Muscle layer of duodenum (tissue), 2 donors: ENCODE measurements around the gene DNMT3L.
"Not testable (repeated sequence)": the region's sequence is repeated elsewhere in the genome, so short reads cannot be mapped to it uniquely, and the experiment has no call there.

Source experiments
- H3K27ac ChIP-seq: one replicate; pipeline ENCODE4 v1.7.0; 2013; ENCODE audit warnings: mild to moderate bottlenecking, low read length
- H3K27me3 ChIP-seq: one replicate; pipeline ENCODE4 v1.7.0; 2013; ENCODE audit warnings: low read depth, mild to moderate bottlenecking, control low read depth, low read length
- H3K36me3 ChIP-seq, 2 donors: one replicate each; pipeline ENCODE4 v1.7.0; 2013; ENCODE audit warnings: low read length in 2 of 2, control low read depth in 1 of 2, mild to moderate bottlenecking in 1 of 2; ENCODE audit not compliant: insufficient read depth in 2 of 2, control insufficient read depth in 1 of 2
- H3K4me1 ChIP-seq, 2 donors: one replicate each; pipeline ENCODE4 v1.7.0; 2013; ENCODE audit warnings: low read length in 2 of 2, mild to moderate bottlenecking in 2 of 2, control low read depth in 1 of 2, moderate library complexity in 1 of 2; ENCODE audit not compliant: insufficient read depth in 2 of 2, control insufficient read depth in 1 of 2
- H3K4me3 ChIP-seq, 2 donors: one replicate each; pipeline ENCODE4 v1.7.0; 2013; ENCODE audit warnings: low read length in 2 of 2, low read depth in 1 of 2, mild to moderate bottlenecking in 1 of 2
- H3K9me3 ChIP-seq, 2 donors: one replicate each; pipeline ENCODE4 v1.7.0; 2013; ENCODE audit warnings: low read length in 2 of 2, control low read depth in 1 of 2, mild to moderate bottlenecking in 1 of 2; ENCODE audit not compliant: control insufficient read depth in 1 of 2
- donor health status: healthy.

DNMT3L gene

GRCh38 chr21:44261675-44262295 is at the start of gene DNMT3L:
TSS of gene DNMT3L (minus strand) at chr21:44261897. CDS start at chr21:44261259, 638 bp downstream.
- no peaks in the 10 kb centered on the region for H3K36me3 ChIP-seq
- no peak within 1 kb of the TSS for H3K27ac ChIP-seq
- no peaks in the 10 kb centered on the region for H3K27me3 ChIP-seq
- H3K9me3 ChIP-seq = peaks cover 0 to 13% of the 10 kb centered on the region in 2 donors
- H3K4me1 ChIP-seq = no peaks in the 10 kb centered on the region
- H3K4me3 ChIP-seq = no peak within 1 kb of the TSS

DNA sequence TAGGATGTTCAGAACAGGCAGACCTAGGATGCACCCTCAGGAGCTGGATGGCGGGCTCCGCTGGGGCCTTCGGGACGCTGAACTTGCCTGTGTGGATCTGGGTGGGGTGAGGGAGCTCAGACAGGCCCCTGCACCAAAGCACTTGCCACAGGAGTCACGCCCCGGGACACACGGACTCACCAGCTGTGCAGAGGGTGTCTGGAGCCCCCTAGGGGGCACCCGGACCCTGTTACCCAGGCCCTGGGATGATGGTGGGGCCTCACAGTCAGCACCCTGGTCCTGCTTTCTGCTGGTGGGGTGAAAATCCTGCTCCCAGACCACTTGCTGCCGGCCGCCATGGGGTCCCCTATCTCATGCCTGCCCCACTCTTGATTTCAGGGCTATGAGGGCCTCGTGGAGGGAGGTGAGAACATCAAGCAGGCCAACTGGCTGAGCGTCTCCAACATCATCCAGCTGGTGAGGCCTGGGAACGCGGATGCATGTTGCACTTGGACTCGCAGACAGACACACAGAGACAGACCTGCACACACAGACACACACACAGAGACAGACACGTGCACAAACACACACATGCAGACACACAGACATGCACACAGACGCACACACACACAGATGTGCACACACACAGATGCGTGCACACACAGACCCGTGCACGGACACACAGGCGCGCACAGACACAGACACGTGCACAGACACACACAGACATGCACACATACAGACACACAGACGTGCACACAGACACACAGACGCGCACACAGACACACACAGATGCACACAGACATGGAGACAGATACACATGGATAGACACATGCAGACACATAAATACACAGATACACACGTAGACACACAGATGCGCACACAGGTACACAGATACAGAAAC is 49.2 kb upstream of the DNMT3L start:
- Histone ChIP-seq H3K9me3 (no peaks in the 10 kb centered on the region), H3K4me1 (peaks cover 0 to 8% of the 10 kb centered on the region in 2 donors), H3K27me3 (no peaks in the 10 kb centered on the region), H3K27ac (no peak overlapping the region), H3K36me3 (peaks cover 13 to 53% of the 10 kb centered on the region in 2 donors), H3K4me3 (no peak overlapping the region)

GRCh38 chr21:44306936-44307704 is 45.4 kb upstream of the DNMT3L start:
- H3K27me3 ChIP-seq = no peaks in the 10 kb centered on the region
- peaks cover 13 to 31% of the 10 kb centered on the region in 2 donors for H3K36me3 ChIP-seq
- no peak overlapping the region for H3K4me3 ChIP-seq
- H3K9me3 ChIP-seq = no peaks in the 10 kb centered on the region
- H3K27ac ChIP-seq = no peak overlapping the region
- H3K4me1 ChIP-seq = peaks cover 0 to 25% of the 10 kb centered on the region in 2 donors

DNA sequence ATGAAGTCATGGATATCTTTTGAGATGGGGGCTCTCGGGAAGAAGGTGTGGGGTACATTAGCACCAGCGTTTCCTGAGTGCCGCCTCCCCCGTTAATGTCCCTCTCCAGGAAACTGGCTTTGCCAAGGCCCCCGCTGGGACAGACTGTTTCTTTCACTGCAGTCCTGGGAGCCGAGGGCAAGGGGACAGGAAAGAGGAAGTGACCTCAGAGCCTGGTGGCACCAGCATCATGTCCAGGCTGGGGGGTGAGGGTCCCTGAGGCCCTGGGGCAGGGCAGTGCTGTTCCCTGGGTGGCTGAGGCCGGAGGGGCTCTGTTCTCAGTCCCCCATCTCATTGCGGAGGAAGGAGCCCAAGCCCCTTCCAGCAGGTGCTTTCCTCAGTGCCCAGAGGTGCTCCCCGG is 44.0 kb upstream of the DNMT3L start:
- peaks cover 3 to 39% of the 10 kb centered on the region in 2 donors for H3K4me1 ChIP-seq

GRCh38 chr21:44304877-44305293 is 43.2 kb upstream of the DNMT3L start:
- H3K9me3 ChIP-seq = no peaks in the 10 kb centered on the region
- no peak overlapping the region for H3K27ac ChIP-seq
- H3K4me3 ChIP-seq = no peak overlapping the region
- H3K27me3 ChIP-seq = no peaks in the 10 kb centered on the region
- peaks cover 3 to 42% of the 10 kb centered on the region in 2 donors for H3K4me1 ChIP-seq
- peaks cover 0 to 9% of the 10 kb centered on the region in 2 donors for H3K36me3 ChIP-seq

More for the DNA sequence above, 44.0 kb upstream of the DNMT3L start:
- H3K4me3 ChIP-seq = no peak overlapping the region
- no peaks in the 10 kb centered on the region for H3K9me3 ChIP-seq
- no peaks in the 10 kb centered on the region for H3K27me3 ChIP-seq
- H3K36me3 ChIP-seq = peaks cover 2 to 16% of the 10 kb centered on the region in 2 donors
- no peak overlapping the region for H3K27ac ChIP-seq

GRCh38 chr21:44304011-44304616 is 42.4 kb upstream of the DNMT3L start:
- H3K9me3 ChIP-seq = no peaks in the 10 kb centered on the region
- peak overlapping the region; percentile 69 for H3K27ac ChIP-seq
- H3K4me1 ChIP-seq = peaks cover 6 to 44% of the 10 kb centered on the region in 2 donors
- H3K36me3 ChIP-seq = peaks cover 0 to 7% of the 10 kb centered on the region in 2 donors
- H3K4me3 ChIP-seq = no peak overlapping the region
- no peaks in the 10 kb centered on the region for H3K27me3 ChIP-seq

- no peaks in the 10 kb centered on the region for H3K27me3 ChIP-seq
- H3K9me3 ChIP-seq = no peaks in the 10 kb centered on the region
- peak overlapping the region; percentile 69 for H3K27ac ChIP-seq
- H3K4me1 ChIP-seq = peaks cover 7 to 46% of the 10 kb centered on the region in 2 donors
- no peak overlapping the region for H3K4me3 ChIP-seq
- H3K36me3 ChIP-seq = peaks cover 0 to 7% of the 10 kb centered on the region in 2 donors
These were observed 41.8 kb upstream of the DNMT3L start for GRCh38 chr21:44303490-44303981.

DNA sequence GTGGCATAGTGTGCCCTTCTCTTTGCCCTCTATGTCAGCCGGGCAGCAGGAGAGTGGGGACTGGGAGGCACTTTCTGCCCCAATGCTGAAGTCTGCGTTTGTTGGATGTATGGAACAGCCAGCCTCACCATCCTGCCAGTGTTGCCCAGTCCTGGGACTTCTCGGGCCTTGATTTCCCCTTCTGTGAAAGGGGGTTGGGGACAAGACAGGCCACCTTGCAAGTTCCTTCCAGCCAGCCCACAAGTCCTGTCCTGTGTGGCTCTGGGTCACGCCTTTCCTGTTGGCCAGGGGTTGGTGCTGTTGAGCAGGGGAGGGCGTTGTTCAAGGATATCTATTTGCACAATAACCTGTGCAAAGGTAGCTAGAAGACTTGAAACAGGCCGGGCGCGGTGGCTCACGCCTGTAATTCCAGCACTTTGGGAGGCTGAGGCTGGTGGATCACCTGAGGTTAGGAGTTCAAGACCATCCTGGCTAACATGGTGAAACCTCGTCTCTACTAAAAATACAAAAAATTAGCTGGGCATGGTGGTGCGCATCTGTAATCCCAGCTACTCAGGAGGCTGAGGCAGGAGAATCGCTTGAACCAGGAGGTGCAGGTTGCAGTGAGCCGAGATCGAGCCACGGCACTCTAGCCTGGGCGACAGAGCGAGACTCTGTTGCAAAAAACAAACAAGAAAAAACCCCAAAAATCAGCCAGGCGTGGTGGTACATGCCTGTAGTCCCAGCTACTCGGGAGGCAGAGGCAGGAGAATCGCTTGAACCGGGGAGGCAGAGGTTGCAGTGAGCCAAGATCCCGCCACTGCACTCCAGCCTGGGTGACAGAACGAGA is 41.1 kb upstream of the DNMT3L start:
- not testable (repeated sequence) for H3K4me3 ChIP-seq, H3K27me3 ChIP-seq
- H3K27ac ChIP-seq = peak overlapping the region; percentile 69

GRCh38 chr21:44301961-44302406 is 40.3 kb upstream of the DNMT3L start:
- Histone ChIP-seq H3K36me3 (peaks cover 0 to 4% of the 10 kb centered on the region in 2 donors), H3K4me1 (peaks cover 7 to 53% of the 10 kb centered on the region in 2 donors), H3K27ac (peak overlapping the region; percentile 20), H3K9me3 (no peaks in the 10 kb centered on the region), H3K27me3 (no peaks in the 10 kb centered on the region), H3K4me3 (peak overlapping the region in 1 of 2 donors; percentile 81)

More for the DNA sequence above, 41.1 kb upstream of the DNMT3L start:
- not testable (repeated sequence) for H3K36me3 ChIP-seq, H3K9me3 ChIP-seq
- H3K4me1 ChIP-seq = peaks cover 7 to 49% of the 10 kb centered on the region in 2 donors

DNA sequence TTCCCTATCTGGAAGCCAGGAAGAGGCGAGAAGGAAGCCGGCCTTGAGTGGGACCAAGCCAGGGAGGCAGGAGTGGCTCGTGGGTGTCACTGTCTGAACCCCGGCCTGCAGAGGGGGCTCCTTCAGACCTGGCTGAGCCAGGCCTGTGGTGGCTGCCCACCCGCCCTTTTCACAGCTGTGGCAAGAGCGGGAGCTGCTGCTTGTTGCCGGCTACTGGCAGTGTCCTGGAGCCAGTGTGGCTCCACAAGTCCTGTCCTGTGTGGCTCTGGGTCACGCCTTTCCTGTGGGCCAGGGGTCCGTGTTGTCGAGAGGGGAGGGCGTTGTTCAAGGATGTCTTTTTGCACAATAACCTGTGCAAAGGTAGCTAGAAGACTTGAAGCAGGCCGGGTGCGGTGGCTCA is 39.4 kb upstream of the DNMT3L start:
- H3K36me3 ChIP-seq = no peaks in the 10 kb centered on the region
- H3K4me3 ChIP-seq = peak overlapping the region; percentile 68 to 81
- peaks cover 7 to 48% of the 10 kb centered on the region in 2 donors for H3K4me1 ChIP-seq
- peak overlapping the region; percentile 69 for H3K27ac ChIP-seq
- H3K9me3 ChIP-seq = no peaks in the 10 kb centered on the region
- no peaks in the 10 kb centered on the region for H3K27me3 ChIP-seq
